Activated CD4-positive, alpha-beta T cell treated with anti-CD3 and anti-CD28 coated beads, Interleukin-2, amount 50 U/mL, for 48 hours (primary cell): Measurements from ENCODE around the gene CREB3L2.
"Not testable (repeated sequence)": the region's sequence is repeated elsewhere in the genome, so short reads cannot be mapped to it uniquely, and the experiment has no call there.

Source experiments
- DNase-seq, 2 experiments: peaks; one replicate each; pipeline ENCODE4 v3.0.0-alpha.2; 2020

Gene CREB3L2, protein sequence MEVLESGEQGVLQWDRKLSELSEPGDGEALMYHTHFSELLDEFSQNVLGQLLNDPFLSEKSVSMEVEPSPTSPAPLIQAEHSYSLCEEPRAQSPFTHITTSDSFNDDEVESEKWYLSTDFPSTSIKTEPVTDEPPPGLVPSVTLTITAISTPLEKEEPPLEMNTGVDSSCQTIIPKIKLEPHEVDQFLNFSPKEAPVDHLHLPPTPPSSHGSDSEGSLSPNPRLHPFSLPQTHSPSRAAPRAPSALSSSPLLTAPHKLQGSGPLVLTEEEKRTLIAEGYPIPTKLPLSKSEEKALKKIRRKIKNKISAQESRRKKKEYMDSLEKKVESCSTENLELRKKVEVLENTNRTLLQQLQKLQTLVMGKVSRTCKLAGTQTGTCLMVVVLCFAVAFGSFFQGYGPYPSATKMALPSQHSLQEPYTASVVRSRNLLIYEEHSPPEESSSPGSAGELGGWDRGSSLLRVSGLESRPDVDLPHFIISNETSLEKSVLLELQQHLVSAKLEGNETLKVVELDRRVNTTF

GRCh38 chr7:138001529-138002095, at the start of gene CREB3L2:
Gene CREB3L2, minus strand, starts transcription at chr7:138002086. Its CDS starts 381 bp downstream, at chr7:138001705.
- DNase-seq: peak; percentile 64 to 68

DNA sequence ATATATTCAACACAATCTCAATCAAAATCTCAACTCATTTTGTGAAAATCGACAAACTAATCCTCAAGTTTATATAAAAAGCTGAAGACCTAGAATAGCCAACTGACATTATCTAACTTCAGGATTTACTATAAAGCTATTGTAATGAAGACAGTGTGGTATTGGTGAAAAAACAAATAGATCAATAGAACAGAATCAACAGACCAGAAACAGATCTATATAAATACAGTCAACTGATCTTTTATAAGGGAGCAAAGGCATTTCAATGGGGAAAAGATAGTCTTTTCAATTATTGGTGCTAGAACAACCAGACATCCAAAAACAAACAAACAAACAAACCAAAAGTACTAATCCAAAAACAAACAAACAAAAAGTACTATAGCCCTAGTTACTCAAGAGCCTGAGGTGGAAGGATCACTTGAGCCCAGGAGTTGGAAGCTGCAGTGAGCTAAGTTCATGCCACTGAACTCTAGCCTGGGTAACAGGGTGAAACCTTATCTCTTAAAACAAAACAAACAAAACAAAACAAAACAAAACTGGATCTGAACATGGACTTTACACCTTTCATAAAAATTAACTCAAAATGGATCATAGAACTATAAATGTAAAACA, 47.7 kb upstream of the CREB3L2 start:
- no peak for DNase-seq

DNA sequence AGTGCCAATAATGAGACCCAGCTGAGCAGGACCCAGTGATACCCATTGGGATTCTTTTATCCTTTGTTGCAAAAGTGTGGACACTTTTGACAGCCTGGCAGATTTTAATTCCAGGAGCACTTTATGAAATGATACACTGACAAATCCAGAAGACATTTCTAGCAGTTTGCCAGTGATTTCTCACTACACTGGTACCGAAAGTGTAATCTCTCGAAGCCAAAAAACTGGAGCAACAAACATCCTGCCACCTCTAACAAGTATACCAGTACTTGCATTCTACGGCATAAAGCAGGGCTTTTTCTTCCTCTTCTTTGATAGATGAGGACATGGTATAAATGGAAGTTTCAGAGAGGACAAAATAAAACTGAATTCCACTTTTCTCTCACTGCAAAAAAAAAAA, 46.0 kb upstream of the CREB3L2 start:
- DNase-seq: no peak

DNA sequence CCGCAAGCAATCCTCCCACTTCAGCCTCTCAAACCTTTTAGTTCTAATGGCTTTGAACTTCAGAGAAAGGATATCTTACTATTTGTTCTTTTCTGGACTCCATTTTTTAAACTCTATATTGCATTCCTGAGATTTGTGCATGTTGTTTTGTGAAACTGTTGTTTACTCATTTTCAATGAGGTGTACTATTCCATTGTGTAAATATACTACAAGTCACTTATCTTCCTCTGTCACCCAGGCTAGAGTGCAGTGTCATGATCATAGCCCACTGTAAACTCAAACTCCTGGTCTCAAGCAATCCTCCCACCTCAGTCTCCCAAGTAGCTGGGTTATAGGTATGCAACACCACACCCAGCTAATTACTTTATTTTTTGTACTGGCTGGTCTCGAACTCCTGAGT, 43.0 kb upstream of the CREB3L2 start:
- DNase-seq: no peak

DNA sequence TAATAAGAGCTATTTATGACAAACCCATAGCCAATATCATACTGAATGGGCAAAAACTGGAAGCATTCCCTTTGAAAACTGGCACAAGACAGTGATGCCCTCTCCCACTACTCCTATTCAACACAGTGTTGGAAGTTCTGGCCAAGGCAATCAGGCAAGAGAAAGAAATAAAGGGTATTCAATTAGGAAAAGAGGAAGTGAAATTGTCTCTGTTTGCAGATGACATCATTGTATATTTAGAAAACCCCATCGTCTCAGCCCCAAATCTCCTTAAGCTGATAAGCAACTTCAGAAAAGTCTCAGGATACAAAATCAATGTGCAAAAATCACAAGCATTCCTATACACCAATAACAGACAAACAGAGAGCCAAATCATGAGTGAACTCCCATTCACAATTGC, 38.2 kb upstream of the CREB3L2 start:
- not testable (repeated sequence) for DNase-seq

DNA sequence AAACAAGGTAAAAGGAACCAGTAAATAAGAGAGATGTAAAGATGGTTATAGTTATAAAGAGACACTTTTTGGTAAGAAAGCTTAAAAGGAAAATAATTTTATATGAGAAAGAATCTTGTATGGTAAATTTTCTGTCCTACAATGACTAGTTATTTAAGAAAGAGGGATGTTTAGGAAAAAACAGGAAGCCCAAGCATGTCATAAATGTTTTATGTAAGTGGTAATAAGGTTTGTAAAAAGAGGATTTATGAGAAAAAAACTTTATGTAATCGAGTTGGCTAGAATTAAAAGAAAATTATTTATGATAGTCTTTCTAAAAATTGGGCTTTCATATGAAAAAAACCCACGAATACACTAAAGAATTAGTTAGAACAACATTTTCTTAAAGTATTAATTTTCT, 34.2 kb upstream of the CREB3L2 start:
- no peak for DNase-seq

DNA sequence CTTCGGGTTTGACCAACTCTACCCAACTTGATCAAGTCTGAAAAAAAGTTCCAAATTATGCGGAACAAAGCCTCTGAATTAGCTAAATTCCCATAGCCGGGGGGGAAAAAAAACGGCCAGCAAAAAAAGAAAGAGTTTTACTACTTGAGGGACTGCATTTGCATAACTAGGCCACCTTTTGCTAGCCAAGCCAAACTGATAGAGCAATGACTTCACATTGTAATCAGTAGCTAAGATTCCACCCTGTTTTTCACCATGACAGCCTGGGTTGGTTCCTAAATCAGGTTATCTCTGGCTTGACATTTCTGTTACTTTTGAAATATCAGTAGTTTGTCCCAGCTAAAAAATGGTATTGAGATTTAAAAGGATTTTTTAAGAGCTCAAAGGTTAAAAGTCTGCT, 31.4 kb upstream of the CREB3L2 start:
- no peak for DNase-seq

DNA sequence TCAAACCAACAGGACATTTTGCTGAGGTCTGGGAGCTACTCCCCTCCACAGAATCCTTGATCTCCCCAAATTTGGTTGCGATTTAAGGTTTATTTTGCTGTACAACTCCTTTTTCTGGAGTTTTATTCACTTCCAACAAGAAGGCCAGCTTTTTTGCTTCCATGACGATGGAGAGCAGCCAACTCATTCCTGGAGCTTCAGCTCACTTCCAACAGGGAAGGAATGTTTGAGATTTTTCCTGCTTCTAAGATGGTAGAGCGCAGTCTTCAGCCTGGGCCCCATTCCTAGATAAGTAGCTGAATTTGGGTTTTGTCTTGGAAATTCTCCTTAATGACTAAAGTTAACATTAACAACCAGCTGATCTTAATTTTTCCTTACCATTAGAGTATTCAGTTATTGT, 30.9 kb upstream of the CREB3L2 start:
- no peak for DNase-seq

- no peak for DNase-seq
Measured at GRCh38 chr7:138032186-138032585, 30.3 kb upstream of the CREB3L2 start.

DNA sequence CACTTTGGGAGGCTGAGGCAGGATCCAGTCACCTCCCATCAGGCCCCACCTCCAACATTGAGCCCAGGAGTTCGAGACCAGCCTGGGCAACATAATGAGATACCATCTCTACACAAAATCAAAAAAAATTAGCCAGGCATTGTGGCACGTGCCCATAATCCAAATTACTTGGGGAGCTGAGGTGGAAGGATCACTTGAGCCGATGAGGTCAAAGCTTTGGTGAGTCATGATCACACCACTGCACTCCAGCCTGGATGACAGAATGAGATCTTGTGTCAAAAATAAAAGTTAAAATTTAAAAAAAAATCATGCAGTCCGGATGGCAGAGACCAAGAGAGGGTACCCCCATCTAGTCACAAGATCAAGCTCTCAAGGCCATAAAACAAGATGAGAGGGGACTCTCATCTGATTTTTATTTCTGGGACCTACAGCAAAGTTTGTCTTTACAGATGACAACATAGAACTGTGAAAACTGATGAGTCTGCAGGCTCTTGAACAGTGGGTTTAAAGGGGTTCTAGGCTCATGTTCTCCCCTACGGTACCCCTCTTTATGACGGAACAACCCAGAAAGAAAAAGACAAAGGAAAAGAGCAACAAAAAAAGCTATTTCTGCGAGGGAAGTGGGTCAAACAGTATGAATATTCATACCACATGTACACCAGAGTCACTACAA, 28.9 kb upstream of the CREB3L2 start:
- no peak for DNase-seq

- DNase-seq: no peak
Measured at GRCh38 chr7:138029941-138030340, 28.1 kb upstream of the CREB3L2 start.

DNA sequence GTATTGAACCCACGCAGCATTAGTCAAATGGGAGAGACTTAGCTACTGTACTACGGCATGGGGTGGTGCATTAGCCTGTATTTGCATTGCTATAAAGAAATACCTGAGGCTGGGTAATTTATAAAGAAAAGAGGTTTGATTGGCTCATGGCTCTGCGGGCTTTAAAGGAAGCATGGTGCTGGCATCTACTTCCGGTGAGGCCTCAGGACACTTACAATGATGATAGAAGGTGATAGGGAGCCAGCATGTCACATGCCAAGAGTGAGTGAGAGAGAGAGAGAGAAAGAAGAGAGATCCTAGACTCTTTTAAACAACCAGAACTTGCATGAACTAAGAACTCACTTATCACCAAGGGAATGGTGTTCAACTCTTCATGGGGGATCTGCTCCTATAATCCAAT, 27.2 kb upstream of the CREB3L2 start:
- DNase-seq: no peak

GRCh38 chr7:138027100-138027499, 25.2 kb upstream of the CREB3L2 start:
- DNase-seq: no peak

GRCh38 chr7:138025215-138026186, 23.6 kb upstream of the CREB3L2 start:
- DNase-seq: no peak

DNA sequence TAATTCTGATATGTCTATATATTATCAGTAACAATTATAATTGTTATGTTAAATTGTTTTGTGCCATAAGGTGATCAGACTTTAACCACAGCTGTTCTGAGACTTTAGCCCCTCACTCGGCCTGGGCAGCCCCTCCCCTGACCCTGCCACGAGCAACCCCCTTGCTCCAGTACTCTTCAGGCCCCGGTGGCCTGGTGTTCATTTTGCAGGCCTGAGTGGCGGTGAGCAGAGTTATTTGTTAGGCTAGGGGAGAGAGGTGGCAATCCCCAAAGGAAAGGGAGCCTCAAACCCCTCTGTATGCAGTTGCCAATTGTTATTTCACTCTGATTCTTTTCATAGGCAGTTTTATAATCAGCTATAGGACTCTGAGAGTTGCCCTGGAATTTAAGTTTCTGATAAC, 22.9 kb upstream of the CREB3L2 start:
- DNase-seq: no peak

DNA sequence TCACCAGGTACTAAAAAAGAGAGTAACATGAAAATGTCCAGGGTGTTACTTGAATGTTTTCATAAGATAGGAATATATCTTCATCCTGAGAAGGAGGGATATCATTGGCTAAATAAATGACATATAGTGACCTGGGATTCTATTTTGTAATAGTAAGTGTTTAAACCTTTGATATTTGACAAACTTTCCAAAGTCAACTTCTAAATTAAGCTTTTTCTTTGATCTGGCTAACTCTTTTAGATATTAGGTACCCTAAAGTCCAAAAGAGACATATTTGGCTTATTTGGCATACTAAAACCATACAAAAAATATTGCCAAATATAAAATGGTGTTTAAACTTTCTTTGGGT, 22.4 kb upstream of the CREB3L2 start:
- DNase-seq: no peak

DNA sequence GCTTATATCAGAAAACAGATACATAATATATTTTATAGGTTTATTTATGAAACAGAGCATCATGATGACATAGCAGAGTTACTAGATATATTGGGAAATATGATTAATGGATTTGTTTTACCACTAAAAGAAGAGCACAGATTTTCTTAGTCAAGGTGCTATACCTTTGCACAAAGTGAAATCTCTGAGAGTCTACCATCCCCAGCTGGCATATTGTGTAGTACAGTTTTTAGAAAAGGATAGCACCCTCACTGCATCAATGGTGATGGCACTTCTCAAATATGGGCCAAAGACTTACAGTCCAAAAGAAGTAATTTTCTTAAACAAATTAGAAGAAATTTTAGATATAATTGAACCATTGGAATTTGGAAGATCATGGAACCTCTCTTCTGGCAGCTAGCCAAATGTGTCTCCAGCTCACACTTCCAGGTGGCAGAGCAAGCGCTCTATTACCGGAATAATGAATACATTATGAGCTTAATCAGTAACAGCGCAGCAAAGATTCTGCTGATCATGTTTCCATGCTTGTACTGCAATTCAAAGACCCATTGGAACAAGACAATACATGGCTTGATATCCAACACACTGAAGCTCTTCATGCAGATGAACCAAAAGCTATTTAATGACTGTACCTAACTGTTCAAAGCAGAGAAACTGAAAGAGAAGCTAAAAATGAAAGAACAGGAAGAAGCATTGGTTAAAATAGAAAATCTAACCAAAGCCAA, 21.9 kb upstream of the CREB3L2 start:
- DNase-seq: no peak

GRCh38 chr7:138021889-138022288, 20.0 kb upstream of the CREB3L2 start:
- DNase-seq: no peak

DNA sequence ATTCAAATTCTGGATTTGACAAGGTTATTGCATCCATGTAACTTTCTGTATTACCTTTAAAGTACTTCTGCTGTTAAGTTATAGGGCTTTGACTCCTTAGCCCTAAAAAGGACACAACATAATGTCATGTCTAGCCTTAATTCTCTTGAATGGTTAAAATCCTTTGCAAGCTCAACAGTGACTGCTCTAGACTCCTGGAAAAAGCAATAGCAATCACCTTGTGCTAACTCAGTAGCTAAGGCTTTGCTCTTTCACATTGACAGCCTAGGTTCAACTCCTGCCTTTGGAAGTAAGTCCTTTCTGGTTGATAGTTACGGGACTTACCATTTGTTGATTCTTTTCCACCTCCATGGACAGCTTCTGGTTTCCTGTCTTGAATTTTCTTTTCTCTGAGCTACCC, 16.1 kb upstream of the CREB3L2 start:
- DNase-seq: no peak

GRCh38 chr7:138015096-138015495, 13.2 kb upstream of the CREB3L2 start:
- no peak for DNase-seq

DNA sequence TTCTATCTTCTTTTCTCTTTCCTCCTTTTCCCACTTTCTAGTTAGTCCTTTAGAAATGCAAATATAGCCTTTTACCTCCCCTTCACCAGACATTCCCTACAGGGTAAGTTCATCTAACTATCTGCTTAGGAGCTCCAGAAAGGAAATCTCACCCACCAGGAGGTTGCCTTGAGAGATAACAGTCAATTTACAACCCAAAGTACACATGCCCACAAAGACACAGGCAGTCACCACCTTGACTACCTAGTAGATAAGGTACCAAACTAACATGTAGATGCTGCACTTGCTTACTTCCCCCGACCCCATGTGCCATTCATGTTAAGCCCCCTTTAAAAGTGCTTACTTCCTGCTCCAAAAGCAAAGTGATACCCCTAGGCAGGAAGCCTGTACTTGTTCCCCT, 12.8 kb upstream of the CREB3L2 start:
- no peak for DNase-seq

- not testable (repeated sequence) for DNase-seq
Measured at GRCh38 chr7:138014201-138014600, 12.3 kb upstream of the CREB3L2 start.
